NB4 (cell line): ENCODE measurements around the gene GRID2.

Source experiments
- CTCF ChIP-seq: IDR thresholded peaks from one replicate; pipeline ENCODE4 v1.5.1; 2012; ENCODE audit warnings: low read depth, low read length
- POLR2A ChIP-seq: IDR thresholded peaks from 2 replicates; pipeline ENCODE4 v1.6.1; 2011; ENCODE audit warnings: mild to moderate bottlenecking; ENCODE audit not compliant: insufficient read length; ENCODE audit errors: extremely low read depth

- TF ChIP-seq CTCF = no peak
- TF ChIP-seq POLR2A = no peak
Observed at GRCh38 chr4:93072292-93072691, 768.5 kb downstream of the GRID2 start.
